HG03558 (cell line): ENCODE data around the gene PARD3B.

Experiments used
- ATAC-seq: cut with Tn5 transposase; IDR thresholded peaks from one replicate; pipeline ENCODE4 v1.9.1; 2021; ENCODE audit warnings: moderate number of reproducible peaks; ENCODE audit not compliant: unreplicated experiment; ENCODE audit errors: extremely low read depth

Gene PARD3B

GRCh38 chr2:205494537-205495235 lies 949.4 kb downstream of the PARD3B start:
- ATAC-seq = no peak

DNA sequence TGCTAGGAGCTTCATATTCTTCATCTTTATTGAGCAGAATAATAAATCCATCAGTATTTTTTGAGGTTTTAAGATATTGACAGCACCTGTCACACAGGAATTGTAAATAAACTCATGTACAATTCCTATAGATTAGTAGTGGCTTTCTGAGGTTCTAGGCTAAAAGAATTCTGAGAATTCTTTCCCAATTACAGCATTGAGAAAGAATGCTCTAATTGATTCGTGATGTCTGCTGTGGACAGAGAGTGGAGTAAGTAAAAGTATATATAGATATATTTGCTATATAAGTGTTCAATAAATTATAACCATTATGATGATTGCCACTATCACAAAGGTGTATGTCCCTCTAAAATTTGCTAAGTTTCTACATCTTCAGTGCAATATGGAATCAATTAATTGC lies 950.5 kb downstream of the PARD3B start:
- ATAC-seq = no peak

DNA sequence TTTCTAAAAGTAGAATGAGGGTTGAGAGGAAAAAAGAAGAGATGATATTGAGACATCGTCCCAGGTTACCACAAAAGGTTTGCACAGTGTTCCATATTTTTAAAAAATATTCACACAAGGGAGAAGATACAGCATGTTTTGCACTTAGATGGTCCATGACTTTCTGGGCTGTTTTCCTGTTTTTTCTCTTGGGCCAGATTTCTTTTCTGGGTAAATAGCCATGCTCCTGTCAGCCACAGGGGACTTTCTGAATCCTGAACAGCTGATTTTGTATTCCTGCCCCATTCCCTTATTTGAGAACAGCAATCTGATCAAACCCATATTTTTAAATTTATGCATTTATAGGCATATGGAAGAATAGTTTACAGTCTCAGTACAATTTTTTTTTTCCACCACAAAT lies 951.1 kb downstream of the PARD3B start:
- ATAC-seq = no peak

DNA sequence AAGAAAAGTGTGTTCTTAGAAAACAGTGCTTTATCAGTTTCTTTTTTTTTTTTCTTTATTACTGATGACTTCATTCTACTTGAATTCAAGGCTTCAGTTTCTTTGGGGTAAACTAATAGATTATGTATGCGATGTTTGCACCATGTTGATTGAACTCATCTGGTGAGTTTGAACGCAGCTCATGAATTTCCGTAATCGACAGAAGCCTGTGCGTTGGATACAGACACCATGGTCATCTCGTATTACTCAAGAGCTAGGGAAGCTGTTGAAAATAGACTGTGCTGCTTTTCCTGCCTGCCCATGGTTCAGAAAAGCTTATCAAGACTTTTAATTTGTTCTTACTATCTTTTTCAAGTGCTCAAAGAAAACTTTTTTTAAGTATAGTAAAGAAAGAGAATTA lies 951.5 kb downstream of the PARD3B start:
- no peak for ATAC-seq

GRCh38 chr2:205499006-205499405 lies 953.7 kb downstream of the PARD3B start:
- no peak for ATAC-seq

DNA sequence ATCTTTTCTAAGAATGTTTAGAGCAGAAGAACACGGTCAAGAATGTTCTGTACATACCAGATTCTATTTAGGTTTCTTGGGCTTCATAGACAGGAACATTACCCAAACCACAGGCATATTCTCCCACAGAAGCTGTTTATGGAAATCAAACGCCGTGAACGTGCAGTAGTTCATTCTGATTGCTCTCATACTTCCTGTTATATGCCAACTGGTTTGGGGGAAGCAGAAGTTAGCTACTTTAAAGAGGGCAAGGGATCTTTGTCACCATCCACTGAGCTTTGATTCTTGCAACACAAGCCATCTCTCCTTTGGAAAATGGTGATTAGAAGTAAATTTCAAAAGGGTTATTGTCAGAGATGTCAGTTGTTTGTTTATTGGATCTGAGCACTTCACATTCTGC lies 954.8 kb downstream of the PARD3B start:
- ATAC-seq = no peak

DNA sequence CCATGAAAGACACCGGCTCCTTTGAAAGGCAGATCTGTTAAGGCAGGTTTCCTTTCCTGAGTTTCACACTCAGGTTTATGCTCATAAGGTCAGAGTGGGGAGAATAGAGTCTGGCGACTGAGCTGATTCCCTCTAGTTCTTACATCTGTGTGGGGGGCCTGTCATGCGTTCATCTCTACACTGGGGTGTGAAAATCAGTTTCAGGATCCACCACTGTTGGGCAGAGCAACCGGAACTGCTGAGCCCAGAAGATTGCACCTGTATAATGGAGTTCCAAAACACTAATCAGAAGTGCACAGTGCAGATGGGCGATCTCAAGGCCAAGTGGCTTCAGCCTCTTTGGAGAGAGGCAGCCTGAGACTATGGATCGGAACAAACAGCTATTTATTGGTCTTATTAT lies 955.7 kb downstream of the PARD3B start:
- ATAC-seq = no peak

GRCh38 chr2:205501826-205502225 lies 956.6 kb downstream of the PARD3B start:
- ATAC-seq = no peak

GRCh38 chr2:205505371-205505770 lies 960.1 kb downstream of the PARD3B start:
- no peak for ATAC-seq

DNA sequence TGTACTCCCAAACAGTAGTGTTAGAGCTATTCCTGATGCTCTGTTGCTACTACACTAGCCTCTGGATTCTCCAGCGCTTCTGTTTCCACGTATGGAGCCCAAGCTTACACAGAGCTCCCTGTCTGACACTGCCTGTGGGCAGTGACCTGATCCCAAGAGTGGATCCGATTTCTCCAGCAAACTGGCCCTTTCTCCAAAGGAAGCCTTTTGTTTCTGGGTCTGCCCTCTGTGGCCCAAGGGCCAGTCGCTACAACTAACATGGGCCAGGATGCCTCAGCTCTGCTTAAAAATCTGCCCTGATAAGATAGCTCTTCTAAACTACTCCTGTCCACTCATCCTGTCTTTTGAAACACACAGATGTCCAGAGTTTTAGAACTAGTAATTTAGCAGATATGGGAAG lies 964.4 kb downstream of the PARD3B start:
- ATAC-seq = no peak

DNA sequence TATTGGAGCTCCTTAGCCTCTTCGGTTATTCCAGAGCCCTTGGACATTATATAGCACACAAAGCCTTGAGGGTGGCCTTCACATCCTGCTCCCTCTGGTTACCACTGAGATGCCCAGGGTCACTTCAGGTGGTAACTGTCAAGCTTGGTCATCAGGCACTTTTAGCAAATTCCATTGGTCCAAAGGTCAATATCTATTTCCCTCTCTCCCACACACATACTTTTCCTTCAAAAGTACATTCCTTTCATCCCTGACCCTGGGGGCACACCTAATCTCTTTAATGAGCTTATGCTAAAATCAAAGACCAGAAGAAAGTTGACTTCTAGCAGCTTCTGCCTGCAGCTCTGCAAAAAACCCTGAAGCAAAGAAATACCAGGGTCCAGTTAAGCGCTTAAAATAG lies 965.1 kb downstream of the PARD3B start:
- ATAC-seq = no peak

DNA sequence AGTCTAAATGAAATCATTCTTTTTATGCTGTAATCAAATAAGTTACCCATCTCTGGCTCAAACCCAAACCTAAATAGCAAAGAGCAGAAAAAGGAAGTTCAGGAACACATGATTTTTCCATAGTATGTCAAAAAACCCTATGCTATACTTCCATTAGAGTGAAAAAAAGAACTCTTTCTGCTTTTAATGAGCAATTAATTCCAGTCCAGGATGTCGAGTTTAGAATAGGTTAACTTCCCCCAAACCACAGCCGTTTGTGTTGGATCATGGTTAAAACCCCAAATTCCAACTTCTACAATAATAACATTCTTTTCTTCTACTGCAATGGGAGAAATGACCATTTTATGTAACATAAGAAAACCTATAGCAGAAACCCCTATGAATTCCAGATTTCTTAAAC lies 965.9 kb downstream of the PARD3B start:
- no peak for ATAC-seq

DNA sequence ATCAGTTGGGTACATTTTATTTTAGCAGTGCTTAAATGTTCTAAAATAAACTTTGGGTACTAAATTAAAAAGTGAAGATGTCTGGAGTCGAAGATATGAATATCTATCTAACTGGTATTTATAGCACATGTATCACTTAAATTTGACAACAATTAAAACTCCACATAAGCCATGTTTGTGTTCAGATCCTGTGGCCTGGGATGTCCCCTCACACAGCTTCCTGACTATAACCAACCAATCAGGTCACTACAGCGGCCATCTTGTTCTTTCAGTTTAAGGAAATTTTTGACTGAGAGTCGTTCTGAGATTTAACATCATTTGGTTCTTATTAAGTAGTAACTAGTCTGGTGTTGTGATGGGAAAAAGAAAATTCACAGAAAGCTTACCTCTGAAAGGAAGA lies 966.4 kb downstream of the PARD3B start:
- no peak for ATAC-seq

DNA sequence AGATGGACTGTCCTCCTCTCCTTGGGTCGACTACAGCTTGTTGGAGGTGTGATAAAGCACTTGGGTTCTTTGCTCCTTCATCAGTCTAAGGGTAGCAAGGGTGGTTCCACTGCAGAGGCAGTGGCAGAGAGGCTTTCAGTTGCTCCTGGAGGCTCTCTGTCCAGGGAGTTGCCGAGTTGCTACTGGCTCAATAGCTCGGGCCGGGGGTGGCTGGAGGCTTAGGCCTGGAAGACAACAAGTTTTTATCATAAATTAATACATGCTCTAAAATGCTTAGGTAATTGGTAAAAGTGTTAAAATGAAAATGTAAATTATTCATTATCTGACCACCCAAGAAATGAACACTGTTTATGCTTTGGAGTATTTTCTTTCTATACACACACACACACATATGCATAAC lies 975.0 kb downstream of the PARD3B start:
- ATAC-seq = no peak

DNA sequence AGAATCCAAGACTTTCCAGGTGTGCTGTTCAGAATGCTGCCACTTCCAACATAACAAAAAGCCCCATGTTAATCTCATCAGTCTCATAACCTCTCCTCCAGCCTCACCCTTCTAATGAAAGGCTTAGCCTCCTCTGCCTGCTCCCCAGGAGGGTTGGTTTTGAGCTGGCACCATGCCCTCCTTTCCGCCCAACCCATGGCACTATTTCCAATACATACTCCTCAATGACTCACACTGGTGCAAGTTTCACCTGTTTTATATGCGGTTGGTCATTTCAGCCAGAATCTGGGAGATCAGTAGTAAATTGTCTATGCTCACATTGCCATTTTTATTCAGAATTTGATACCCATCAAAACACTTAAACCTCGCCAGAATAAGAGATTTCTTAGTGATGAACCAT lies 979.4 kb downstream of the PARD3B start:
- no peak for ATAC-seq

- ATAC-seq = no peak
These were observed 982.5 kb downstream of the PARD3B start for GRCh38 chr2:205527801-205528200.

DNA sequence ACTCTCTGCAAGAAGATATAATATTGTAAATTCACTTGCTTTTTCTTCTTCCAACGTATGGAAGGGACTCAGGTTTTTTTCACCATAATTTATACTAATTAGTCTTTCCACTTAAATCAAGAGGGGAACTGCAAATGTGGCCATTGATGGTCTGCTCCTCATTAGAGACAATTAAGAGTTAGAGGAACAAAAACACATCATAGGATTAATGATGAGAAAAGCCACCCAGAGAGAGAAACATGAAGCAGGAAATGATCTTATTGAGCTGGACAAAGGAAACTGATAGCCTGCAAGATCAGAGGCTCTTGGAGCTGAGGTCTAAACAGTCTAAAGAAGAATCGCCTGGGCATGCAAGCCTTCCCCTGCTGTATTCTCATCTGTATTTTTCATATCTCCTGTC lies 985.8 kb downstream of the PARD3B start:
- ATAC-seq = no peak

DNA sequence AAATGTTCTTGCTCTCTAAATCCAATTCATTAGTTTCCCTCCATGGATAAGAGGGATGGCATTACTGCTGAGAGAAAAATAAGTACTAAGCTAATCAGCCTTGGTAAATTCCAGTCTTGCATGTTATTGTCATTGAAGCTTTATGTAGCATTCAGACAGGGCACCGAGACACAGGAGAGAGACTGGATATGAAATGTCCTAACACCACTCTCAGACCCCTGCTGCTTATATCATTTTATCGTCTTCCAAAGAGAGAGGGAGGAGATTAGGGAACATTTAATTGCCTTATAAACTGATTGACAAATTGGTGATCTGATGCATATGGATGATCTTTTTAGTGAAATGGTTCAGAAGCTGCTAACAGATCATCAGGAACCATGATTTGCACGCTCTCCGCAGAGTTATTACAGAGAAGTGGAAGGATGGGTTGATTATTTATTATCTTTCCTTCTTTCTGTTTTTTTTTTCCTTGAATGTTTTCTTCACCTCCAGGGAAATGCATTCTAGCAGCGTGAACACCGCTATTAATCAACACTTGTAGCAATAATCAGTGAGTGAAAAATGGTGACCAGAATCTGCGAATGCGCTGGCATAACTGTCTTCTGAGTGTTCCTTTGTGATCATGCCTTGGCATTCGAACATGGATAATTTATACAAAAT lies 986.3 kb downstream of the PARD3B start:
- ATAC-seq = no peak

GRCh38 chr2:205535001-205535400 lies 989.7 kb downstream of the PARD3B start:
- no peak for ATAC-seq

GRCh38 chr2:205539603-205540002 lies 994.3 kb downstream of the PARD3B start:
- no peak for ATAC-seq

GRCh38 chr2:205540036-205540435 lies 994.8 kb downstream of the PARD3B start:
- ATAC-seq = no peak

GRCh38 chr2:205543262-205543843 lies 998.1 kb downstream of the PARD3B start:
- ATAC-seq = no peak
